Measurements from ENCODE around the gene UBC. TPM values are rescaled to one million over a fixed set of nuclear protein-coding genes. Genes with fewer than 3 reads are reported as not detected.

Gene UBC
- total RNA-seq, 1 experiment from 2014 or later, result 1,259 TPM

GRCh38 chr12:124952801-124953200 lies 38.4 kb upstream of the UBC start:
- H3K36me3 ChIP-seq (ENCODE audit: control insufficient read depth in 1 of 2, insufficient read depth in 2 of 2, low read length in 2 of 2), result peaks cover 24 to 28% of the 10 kb centered on the region in 2 experiments; a peak in 3 of 4 replicates
- no peak overlapping the region for H3K9ac ChIP-seq (ENCODE audit: low read length)
- no peaks in the 10 kb centered on the region for H3K9me2 ChIP-seq (ENCODE audit: insufficient read depth)
- TF ChIP-seq CBX3 (IDR thresholded peaks at IDR 0.05; ENCODE audit: low read depth) (no peak), YY1 (IDR thresholded peaks at IDR 0.05; ENCODE audit: extremely low read depth, insufficient replicate concordance, low read depth, low read length) (no peak), EZH2phosphoT487 (IDR thresholded peaks at IDR 0.05; ENCODE audit: borderline replicate concordance) (no peak), ELF1 (IDR thresholded peaks at IDR 0.05; ENCODE audit: borderline replicate concordance, low read depth) (no peak), ATF3 (IDR thresholded peaks at IDR 0.05) (no peak), SRF (IDR thresholded peaks at IDR 0.05; ENCODE audit: low read depth) (no peak), EZH2 (IDR thresholded peaks at IDR 0.05) (no peak), ZNF274 (IDR thresholded peaks at IDR 0.05; ENCODE audit: low read depth, low read length) (no peak), FOSL1 (IDR thresholded peaks at IDR 0.05; ENCODE audit: low read depth) (no peak), SIN3A (IDR thresholded peaks at IDR 0.05; ENCODE audit: low read depth) (no peak)
- TF ChIP-seq, protein P1, sequence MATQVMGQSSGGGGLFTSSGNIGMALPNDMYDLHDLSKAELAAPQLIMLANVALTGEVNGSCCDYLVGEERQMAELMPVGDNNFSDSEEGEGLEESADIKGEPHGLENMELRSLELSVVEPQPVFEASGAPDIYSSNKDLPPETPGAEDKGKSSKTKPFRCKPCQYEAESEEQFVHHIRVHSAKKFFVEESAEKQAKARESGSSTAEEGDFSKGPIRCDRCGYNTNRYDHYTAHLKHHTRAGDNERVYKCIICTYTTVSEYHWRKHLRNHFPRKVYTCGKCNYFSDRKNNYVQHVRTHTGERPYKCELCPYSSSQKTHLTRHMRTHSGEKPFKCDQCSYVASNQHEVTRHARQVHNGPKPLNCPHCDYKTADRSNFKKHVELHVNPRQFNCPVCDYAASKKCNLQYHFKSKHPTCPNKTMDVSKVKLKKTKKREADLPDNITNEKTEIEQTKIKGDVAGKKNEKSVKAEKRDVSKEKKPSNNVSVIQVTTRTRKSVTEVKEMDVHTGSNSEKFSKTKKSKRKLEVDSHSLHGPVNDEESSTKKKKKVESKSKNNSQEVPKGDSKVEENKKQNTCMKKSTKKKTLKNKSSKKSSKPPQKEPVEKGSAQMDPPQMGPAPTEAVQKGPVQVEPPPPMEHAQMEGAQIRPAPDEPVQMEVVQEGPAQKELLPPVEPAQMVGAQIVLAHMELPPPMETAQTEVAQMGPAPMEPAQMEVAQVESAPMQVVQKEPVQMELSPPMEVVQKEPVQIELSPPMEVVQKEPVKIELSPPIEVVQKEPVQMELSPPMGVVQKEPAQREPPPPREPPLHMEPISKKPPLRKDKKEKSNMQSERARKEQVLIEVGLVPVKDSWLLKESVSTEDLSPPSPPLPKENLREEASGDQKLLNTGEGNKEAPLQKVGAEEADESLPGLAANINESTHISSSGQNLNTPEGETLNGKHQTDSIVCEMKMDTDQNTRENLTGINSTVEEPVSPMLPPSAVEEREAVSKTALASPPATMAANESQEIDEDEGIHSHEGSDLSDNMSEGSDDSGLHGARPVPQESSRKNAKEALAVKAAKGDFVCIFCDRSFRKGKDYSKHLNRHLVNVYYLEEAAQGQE (IDR thresholded peaks at IDR 0.05; ENCODE audit: low read depth), result no peak
- no peak overlapping the region for H3K4me3 ChIP-seq (replicated peaks in 1 of 2; ENCODE audit: low read depth in 1 of 2, low read length in 2 of 2)
- intact Hi-C loops (cut with micrococcal nuclease), result no loop called here
- ATAC-seq (no peak), DNase-seq (ENCODE audit: low read depth, low spot score) (no peak)
- no peaks in the 10 kb centered on the region for H3K9me3 ChIP-seq (ENCODE audit: control insufficient read depth in 1 of 2, insufficient read depth in 1 of 2, low read depth in 1 of 2, low read length in 2 of 2)
- H3K79me2 ChIP-seq (ENCODE audit: insufficient read depth, low read length), result no peaks in the 10 kb centered on the region
- no peaks in the 10 kb centered on the region for H3K27me3 ChIP-seq (ENCODE audit: insufficient read depth, low read length)
- H3K4me2 ChIP-seq (ENCODE audit: low read length), result no peak overlapping the region
- CTCF ChIA-PET, result no interaction called here
- POLR2A ChIA-PET, result interaction anchor here (1.2 kb wide), 1 partner anchor 11 kb away, joined by 3 read pairs; no protein-coding TSS in a partner anchor
- RAD21 ChIA-PET (ENCODE audit: low non-redundant PET in 1 of 2, low total read pairs in 2 of 2, uncharacterized antibody in 2 of 2, unreplicated experiment in 2 of 2), result no interaction called here
- no peak overlapping the region for H2AFZ ChIP-seq (ENCODE audit: low read depth, low read length, poor library complexity, severe bottlenecking)
- H4K20me1 ChIP-seq (ENCODE audit: insufficient read depth), result no peaks in the 10 kb centered on the region
- no peak overlapping the region for H3K27ac ChIP-seq (ENCODE audit: low read depth, low read length)
- no TSS peak for BruUV-seq (replicated peaks)
- no peaks in the 10 kb centered on the region for H3K4me1 ChIP-seq (ENCODE audit: control insufficient read depth in 1 of 2, insufficient read depth in 2 of 2, low read length in 2 of 2)
